ENCODE data around the gene GMPR2.

Gene GMPR2

GRCh38 chr14:24258548-24259265, 26.0 kb downstream of the GMPR2 start:
- Histone ChIP-seq H3K9me2 (ENCODE audit: low read depth, low read length) (no peaks in the 10 kb centered on the region), H3K4me3 (ENCODE audit: low read depth, low read length, poor library complexity, severe bottlenecking) (no peak overlapping the region), H3K79me2 (ENCODE audit: insufficient read depth, low read length) (no peaks in the 10 kb centered on the region), H4K20me1 (ENCODE audit: insufficient read depth, low read length) (no peaks in the 10 kb centered on the region), H3K27me3 (ENCODE audit: insufficient read depth, low read length) (no peaks in the 10 kb centered on the region), H2AFZ (ENCODE audit: low read length) (no peak overlapping the region), H3K9ac (ENCODE audit: low read length) (no peak overlapping the region), H3K9me3 (ENCODE audit: low read length) (no peaks in the 10 kb centered on the region), H3K36me3 (ENCODE audit: insufficient read depth, low read length) (no peaks in the 10 kb centered on the region), H3K27ac (ENCODE audit: low read depth, low read length, poor library complexity, severe bottlenecking) (no peak overlapping the region), H3K4me2 (ENCODE audit: low read length) (no peak overlapping the region), H3F3A (ENCODE audit: insufficient read depth, low read length) (no peaks in the 10 kb centered on the region), H3K4me1 (ENCODE audit: insufficient read depth, low read length, severe bottlenecking) (no peaks in the 10 kb centered on the region)
- TF ChIP-seq CTCF (IDR thresholded peaks at IDR 0.05; ENCODE audit: low read length) = no peak
- no peak for TF ChIP-seq EZH2 (IDR thresholded peaks at IDR 0.05; ENCODE audit: borderline replicate concordance, low read length)

- H3K9me2 ChIP-seq (ENCODE audit: low read depth, low read length) = no peaks in the 10 kb centered on the region
- no peaks in the 10 kb centered on the region for H3K36me3 ChIP-seq (ENCODE audit: insufficient read depth, low read length)
- H3K27me3 ChIP-seq (ENCODE audit: insufficient read depth, low read length) = no peaks in the 10 kb centered on the region
- TF ChIP-seq EZH2 (IDR thresholded peaks at IDR 0.05; ENCODE audit: borderline replicate concordance, low read length) = no peak
- no peak for TF ChIP-seq CTCF (IDR thresholded peaks at IDR 0.05; ENCODE audit: low read length)
- H3K79me2 ChIP-seq (ENCODE audit: insufficient read depth, low read length) = no peaks in the 10 kb centered on the region
- H4K20me1 ChIP-seq (ENCODE audit: insufficient read depth, low read length) = no peaks in the 10 kb centered on the region
- H3K27ac ChIP-seq (ENCODE audit: low read depth, low read length, poor library complexity, severe bottlenecking) = no peak overlapping the region
- H3K4me3 ChIP-seq (ENCODE audit: low read depth, low read length, poor library complexity, severe bottlenecking) = no peak overlapping the region
- H3K4me2 ChIP-seq (ENCODE audit: low read length) = no peak overlapping the region
- no peak overlapping the region for H2AFZ ChIP-seq (ENCODE audit: low read length)
- no peaks in the 10 kb centered on the region for H3K9me3 ChIP-seq (ENCODE audit: low read length)
- no peaks in the 10 kb centered on the region for H3F3A ChIP-seq (ENCODE audit: insufficient read depth, low read length)
- no peaks in the 10 kb centered on the region for H3K4me1 ChIP-seq (ENCODE audit: insufficient read depth, low read length, severe bottlenecking)
- H3K9ac ChIP-seq (ENCODE audit: low read length) = no peak overlapping the region
Measured at GRCh38 chr14:24259282-24260025, 26.7 kb downstream of the GMPR2 start.

- Histone ChIP-seq H3F3A (ENCODE audit: insufficient read depth, low read length) (no peaks in the 10 kb centered on the region), H3K4me2 (ENCODE audit: low read length) (no peak overlapping the region), H4K20me1 (ENCODE audit: insufficient read depth, low read length) (no peaks in the 10 kb centered on the region), H3K4me1 (ENCODE audit: insufficient read depth, low read length, severe bottlenecking) (no peaks in the 10 kb centered on the region), H3K9ac (ENCODE audit: low read length) (no peak overlapping the region), H2AFZ (ENCODE audit: low read length) (no peak overlapping the region), H3K36me3 (ENCODE audit: insufficient read depth, low read length) (no peaks in the 10 kb centered on the region), H3K27me3 (ENCODE audit: insufficient read depth, low read length) (no peaks in the 10 kb centered on the region), H3K79me2 (ENCODE audit: insufficient read depth, low read length) (no peaks in the 10 kb centered on the region), H3K4me3 (ENCODE audit: low read depth, low read length, poor library complexity, severe bottlenecking) (no peak overlapping the region), H3K27ac (ENCODE audit: low read depth, low read length, poor library complexity, severe bottlenecking) (no peak overlapping the region), H3K9me3 (ENCODE audit: low read length) (no peaks in the 10 kb centered on the region), H3K9me2 (ENCODE audit: low read depth, low read length) (no peaks in the 10 kb centered on the region)
- TF ChIP-seq CTCF (IDR thresholded peaks at IDR 0.05; ENCODE audit: low read length) = no peak
- TF ChIP-seq EZH2 (IDR thresholded peaks at IDR 0.05; ENCODE audit: borderline replicate concordance, low read length) = no peak
Measured at GRCh38 chr14:24260026-24260779, 27.5 kb downstream of the GMPR2 start.

Measured in OCI-LY1 (cell line).